SW 1271 (cell line): ENCODE measurements around the gene MOB1A.
"Not testable (repeated sequence)": the region's sequence is repeated elsewhere in the genome, so short reads cannot be mapped to it uniquely, and the experiment has no call there.

Experiments
- DNase-seq, 2 experiments: peaks; one replicate each; lab custom pipeline; 2025; lab: John Stamatoyannopoulos, UW

The MOB1A gene

GRCh38 chr2:74178211-74179062, at the start of gene MOB1A:
TSS of gene MOB1A (minus strand) at chr2:74178879. CDS start at chr2:74178674, 205 bp downstream.
- peak; percentile 93 to 97 for DNase-seq

GRCh38 chr2:74227646-74228045, 49.0 kb upstream of the MOB1A start:
- no peak for DNase-seq

GRCh38 chr2:74226648-74227213, 48.1 kb upstream of the MOB1A start:
- DNase-seq: no peak

GRCh38 chr2:74225698-74226459, 47.2 kb upstream of the MOB1A start:
- no peak for DNase-seq

GRCh38 chr2:74223941-74224770, 45.5 kb upstream of the MOB1A start:
- DNase-seq: no peak

GRCh38 chr2:74222300-74222650, 43.6 kb upstream of the MOB1A start:
- no peak for DNase-seq

- no peak for DNase-seq
Observed at GRCh38 chr2:74221604-74222299, 43.1 kb upstream of the MOB1A start.

GRCh38 chr2:74221091-74221490, 42.4 kb upstream of the MOB1A start:
- DNase-seq: no peak

GRCh38 chr2:74219846-74220486, 41.3 kb upstream of the MOB1A start:
- no peak for DNase-seq

GRCh38 chr2:74216642-74217041, 38.0 kb upstream of the MOB1A start:
- no peak for DNase-seq

- DNase-seq: not testable (repeated sequence)
Observed at GRCh38 chr2:74215771-74216170, 37.1 kb upstream of the MOB1A start.

- no peak for DNase-seq
Observed at GRCh38 chr2:74212702-74213410, 34.2 kb upstream of the MOB1A start.

GRCh38 chr2:74206180-74206688, 27.6 kb upstream of the MOB1A start:
- DNase-seq: no peak

- DNase-seq: no peak
Observed at GRCh38 chr2:74205596-74205995, 26.9 kb upstream of the MOB1A start.

- DNase-seq: no peak
Observed at GRCh38 chr2:74205113-74205512, 26.4 kb upstream of the MOB1A start.

GRCh38 chr2:74204436-74204835, 25.8 kb upstream of the MOB1A start:
- no peak for DNase-seq

GRCh38 chr2:74201596-74201995, 22.9 kb upstream of the MOB1A start:
- DNase-seq: no peak

- DNase-seq: no peak
Observed at GRCh38 chr2:74201196-74201595, 22.5 kb upstream of the MOB1A start.

GRCh38 chr2:74199871-74200305, 21.2 kb upstream of the MOB1A start:
- DNase-seq: no peak

GRCh38 chr2:74199275-74199701, 20.6 kb upstream of the MOB1A start:
- DNase-seq: no peak
